ENCODE data around the gene RNF38. TPM values are rescaled to one million over a fixed set of nuclear protein-coding genes. Genes with fewer than 3 reads are reported as not detected.

Gene RNF38
- total RNA-seq, 4 donors from 2014 or later: 36.9 to 61.4 (median 41.9) TPM

DNA sequence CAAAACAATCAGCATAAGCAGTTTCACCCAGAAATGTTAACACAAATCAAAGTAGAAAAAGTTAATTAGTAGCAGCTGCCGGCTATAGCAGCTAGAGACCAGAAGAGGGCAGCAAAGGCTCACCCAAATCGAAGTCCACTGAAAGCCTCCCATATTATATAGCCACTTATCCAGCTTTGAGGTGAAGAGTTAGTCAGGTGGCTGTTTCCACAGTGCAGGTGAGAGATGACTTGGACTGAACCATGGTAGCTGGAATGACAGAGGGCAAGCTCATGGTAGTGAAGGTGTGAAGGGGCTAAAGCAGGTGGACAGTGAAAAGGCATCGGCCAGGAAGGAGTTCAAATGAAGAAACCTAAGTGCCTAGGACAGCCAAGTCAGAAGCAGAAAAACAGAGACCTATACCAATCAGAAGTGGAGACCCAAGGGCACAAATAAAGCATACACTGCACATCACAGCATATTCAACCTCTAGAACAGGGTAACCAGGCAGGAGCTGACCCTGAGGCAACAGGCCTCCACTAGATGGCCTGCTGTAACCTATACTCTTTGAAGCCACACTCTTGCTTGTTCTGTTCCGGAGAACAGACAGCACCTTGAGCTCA, 7.2 kb upstream of the RNF38 start:
- Histone ChIP-seq H3K4me1 (peaks cover 23 to 27% of the 10 kb centered on the region in 2 donors), H3K27ac (peak overlapping the region; percentile 11 to 46 (median 18)), H3K9me3 (no peaks in the 10 kb centered on the region), H3K36me3 (no peaks in the 10 kb centered on the region), H3K4me3 (replicated peaks in 1 of 3) (no peak overlapping the region), H3K27me3 (no peaks in the 10 kb centered on the region)
- 21 to 25% methylated on average over 4 of the region's 4 CpGs for WGBS, 2 donors
- TF ChIP-seq, protein P1, sequence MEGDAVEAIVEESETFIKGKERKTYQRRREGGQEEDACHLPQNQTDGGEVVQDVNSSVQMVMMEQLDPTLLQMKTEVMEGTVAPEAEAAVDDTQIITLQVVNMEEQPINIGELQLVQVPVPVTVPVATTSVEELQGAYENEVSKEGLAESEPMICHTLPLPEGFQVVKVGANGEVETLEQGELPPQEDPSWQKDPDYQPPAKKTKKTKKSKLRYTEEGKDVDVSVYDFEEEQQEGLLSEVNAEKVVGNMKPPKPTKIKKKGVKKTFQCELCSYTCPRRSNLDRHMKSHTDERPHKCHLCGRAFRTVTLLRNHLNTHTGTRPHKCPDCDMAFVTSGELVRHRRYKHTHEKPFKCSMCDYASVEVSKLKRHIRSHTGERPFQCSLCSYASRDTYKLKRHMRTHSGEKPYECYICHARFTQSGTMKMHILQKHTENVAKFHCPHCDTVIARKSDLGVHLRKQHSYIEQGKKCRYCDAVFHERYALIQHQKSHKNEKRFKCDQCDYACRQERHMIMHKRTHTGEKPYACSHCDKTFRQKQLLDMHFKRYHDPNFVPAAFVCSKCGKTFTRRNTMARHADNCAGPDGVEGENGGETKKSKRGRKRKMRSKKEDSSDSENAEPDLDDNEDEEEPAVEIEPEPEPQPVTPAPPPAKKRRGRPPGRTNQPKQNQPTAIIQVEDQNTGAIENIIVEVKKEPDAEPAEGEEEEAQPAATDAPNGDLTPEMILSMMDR (IDR thresholded peaks at IDR 0.05): peak; percentile 86 to 97 (median 92)
- no peak for TF ChIP-seq POLR2A (IDR thresholded peaks at IDR 0.05)
- intact Hi-C loops (cut with DNase I): loop anchor here (5.0 to 10.0 kb wide), 2 partner anchors 78 to 150 kb away; no protein-coding TSS in a partner anchor
- DNase-seq: peak; percentile 57 to 60

DNA sequence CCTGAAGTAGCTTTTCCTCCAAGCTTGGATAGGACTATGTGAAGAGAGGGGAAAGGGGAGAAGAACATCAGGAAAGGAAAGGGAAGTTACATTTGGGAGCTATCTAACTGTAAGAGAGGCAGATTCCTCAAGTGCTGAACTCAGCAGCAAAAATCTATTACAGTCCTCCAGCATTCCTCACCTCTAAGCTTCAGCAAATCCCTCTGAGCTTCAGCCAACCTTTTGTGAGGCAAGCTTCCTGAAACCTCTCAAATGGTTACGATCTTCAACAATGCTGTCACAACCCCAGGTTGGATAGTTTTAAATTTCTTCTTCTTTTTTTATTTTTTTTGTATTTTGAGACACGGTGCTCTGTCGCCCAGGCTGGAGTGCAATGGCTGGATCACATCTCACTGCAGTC, 2.5 kb upstream of the RNF38 start:
- Histone ChIP-seq H3K4me1 (peaks cover 36 to 42% of the 10 kb centered on the region in 2 donors), H3K4me3 (replicated peaks in 1 of 3) (no peak overlapping the region), H3K27ac (peak overlapping the region; percentile 39 to 89 (median 84)), H3K27me3 (no peaks in the 10 kb centered on the region), H3K36me3 (no peaks in the 10 kb centered on the region), H3K9me3 (no peaks in the 10 kb centered on the region)
- peak; percentile 59 to 61 for DNase-seq
- peak in 1 of 2 donors; percentile 20 for TF ChIP-seq POLR2A (IDR thresholded peaks at IDR 0.05)
- TF ChIP-seq, protein P1 (IDR thresholded peaks at IDR 0.05): no peak
- intact Hi-C loops (cut with DNase I): loop anchor here (10.0 kb wide), 1 partner anchor 82 kb away; no protein-coding TSS in a partner anchor
- 33 to 41% methylated on average over 3 of the region's 3 CpGs for WGBS, 2 donors

DNA sequence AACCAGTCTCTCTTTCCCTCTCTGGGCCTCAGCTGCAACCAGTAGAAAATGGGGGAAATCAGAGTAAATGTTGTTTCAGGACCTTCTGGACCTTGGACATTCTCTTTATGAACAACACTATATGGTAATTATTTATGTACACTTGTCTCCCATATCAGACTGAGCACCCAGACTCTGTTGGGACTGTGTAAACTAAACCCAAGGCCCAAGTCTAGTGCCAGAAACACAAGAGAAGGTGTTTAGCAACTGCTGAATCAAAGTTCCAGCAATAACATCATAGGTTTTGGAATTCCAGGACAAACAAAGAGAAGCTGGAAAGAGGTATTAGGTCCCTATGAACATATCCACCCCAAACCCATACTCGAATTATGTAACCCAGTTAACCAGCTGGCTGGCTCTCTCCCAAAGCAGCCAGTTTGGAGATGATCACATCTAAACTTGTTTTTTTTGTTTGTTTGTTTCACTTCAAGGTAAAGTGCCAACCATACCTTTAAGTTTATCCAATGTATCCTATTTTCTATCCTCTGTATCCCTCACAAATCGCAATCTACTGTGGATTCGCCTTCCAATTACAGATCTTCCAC, 1.9 kb upstream of the RNF38 start:
- H3K36me3 ChIP-seq: no peaks in the 10 kb centered on the region
- DNase-seq: no peak
- WGBS, 2 donors: 75 to 81% methylated on average over 3 of the region's 3 CpGs
- H3K27ac ChIP-seq: peak overlapping the region; percentile 84 to 90 (median 89)
- H3K27me3 ChIP-seq: no peaks in the 10 kb centered on the region
- TF ChIP-seq POLR2A (IDR thresholded peaks at IDR 0.05): no peak
- TF ChIP-seq, protein P1 (IDR thresholded peaks at IDR 0.05): no peak
- intact Hi-C loops (cut with DNase I): loop anchor here (10.0 kb wide), 1 partner anchor 83 kb away; no protein-coding TSS in a partner anchor
- no peak overlapping the region for H3K4me3 ChIP-seq (replicated peaks in 1 of 3)
- peaks cover 32 to 37% of the 10 kb centered on the region in 2 donors for H3K4me1 ChIP-seq
- no peaks in the 10 kb centered on the region for H3K9me3 ChIP-seq

DNA sequence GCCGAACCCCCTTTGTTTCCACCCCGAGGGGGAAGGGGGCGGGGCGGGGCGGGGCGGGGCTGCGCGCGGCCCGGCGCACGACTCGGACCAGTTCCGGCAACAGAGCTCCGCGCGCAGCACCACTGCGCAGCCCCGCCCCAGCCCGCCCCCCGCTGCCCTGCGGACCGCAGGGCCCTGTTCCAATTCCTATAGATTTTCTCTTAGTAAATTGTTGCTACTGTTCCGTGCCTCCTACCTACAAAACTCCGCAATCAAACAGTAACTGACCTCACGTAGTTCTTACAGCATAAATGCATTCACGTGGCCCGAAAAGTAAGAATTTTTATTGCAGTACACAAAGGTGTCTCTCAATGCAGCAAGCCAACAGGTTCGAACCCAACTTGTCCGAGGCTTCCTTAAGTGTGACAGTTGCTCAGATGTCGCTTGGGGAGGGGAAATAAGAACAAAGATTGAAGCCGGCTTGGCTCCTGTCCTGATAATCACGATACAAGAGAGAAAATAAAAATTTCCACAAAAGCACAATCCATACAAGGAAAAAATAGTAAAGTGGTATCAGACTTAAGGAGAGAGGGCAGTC, 1.2 kb upstream of the RNF38 start:
- no peaks in the 10 kb centered on the region for H3K36me3 ChIP-seq
- 2 to 5% methylated on average over 13 to 21 of the region's 33 CpGs for WGBS, 2 donors
- peak overlapping the region in 2 of 3 donors; percentile 39 to 75 for H3K4me3 ChIP-seq (replicated peaks in 1 of 3)
- H3K4me1 ChIP-seq: peaks cover 32 to 37% of the 10 kb centered on the region in 2 donors
- peak in 1 of 2 donors; percentile 74 for DNase-seq
- TF ChIP-seq, protein P1 (IDR thresholded peaks at IDR 0.05): no peak
- no peak for TF ChIP-seq POLR2A (IDR thresholded peaks at IDR 0.05)
- no peaks in the 10 kb centered on the region for H3K27me3 ChIP-seq
- intact Hi-C loops (cut with DNase I): loop anchor here (10.0 kb wide), 1 partner anchor 84 kb away; no protein-coding TSS in a partner anchor
- H3K27ac ChIP-seq: peak overlapping the region; percentile 84 to 90 (median 89)
- no peaks in the 10 kb centered on the region for H3K9me3 ChIP-seq
